ENCODE results near the gene ADCYAP1R1.

ADCYAP1R1 gene

DNA sequence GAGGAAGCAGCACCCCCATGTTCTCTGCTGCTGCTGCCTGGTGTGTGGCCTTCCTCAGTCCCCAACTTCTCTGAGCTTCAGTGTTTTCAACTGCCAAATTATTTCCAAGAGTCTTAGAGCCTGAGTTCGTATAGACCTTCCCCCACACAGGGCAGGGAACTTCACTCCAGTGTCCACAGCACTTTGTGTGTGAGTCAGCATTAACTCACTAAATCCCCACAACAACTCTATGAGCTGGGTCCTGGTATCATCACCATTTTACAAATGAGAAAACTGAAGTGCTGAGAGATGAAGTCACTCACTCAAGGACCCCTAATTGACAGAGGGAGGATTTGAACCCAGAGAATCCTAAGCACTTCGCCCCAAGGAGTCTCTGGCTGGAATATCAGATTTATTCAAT, 48.3 kb downstream of the ADCYAP1R1 start:
- no peak for DNase-seq (ENCODE audit: low read depth)
- H3K4me3 ChIP-seq (replicated peaks; ENCODE audit: low read depth, low read length), result no peak overlapping the region
- TF ChIP-seq, protein P1, sequence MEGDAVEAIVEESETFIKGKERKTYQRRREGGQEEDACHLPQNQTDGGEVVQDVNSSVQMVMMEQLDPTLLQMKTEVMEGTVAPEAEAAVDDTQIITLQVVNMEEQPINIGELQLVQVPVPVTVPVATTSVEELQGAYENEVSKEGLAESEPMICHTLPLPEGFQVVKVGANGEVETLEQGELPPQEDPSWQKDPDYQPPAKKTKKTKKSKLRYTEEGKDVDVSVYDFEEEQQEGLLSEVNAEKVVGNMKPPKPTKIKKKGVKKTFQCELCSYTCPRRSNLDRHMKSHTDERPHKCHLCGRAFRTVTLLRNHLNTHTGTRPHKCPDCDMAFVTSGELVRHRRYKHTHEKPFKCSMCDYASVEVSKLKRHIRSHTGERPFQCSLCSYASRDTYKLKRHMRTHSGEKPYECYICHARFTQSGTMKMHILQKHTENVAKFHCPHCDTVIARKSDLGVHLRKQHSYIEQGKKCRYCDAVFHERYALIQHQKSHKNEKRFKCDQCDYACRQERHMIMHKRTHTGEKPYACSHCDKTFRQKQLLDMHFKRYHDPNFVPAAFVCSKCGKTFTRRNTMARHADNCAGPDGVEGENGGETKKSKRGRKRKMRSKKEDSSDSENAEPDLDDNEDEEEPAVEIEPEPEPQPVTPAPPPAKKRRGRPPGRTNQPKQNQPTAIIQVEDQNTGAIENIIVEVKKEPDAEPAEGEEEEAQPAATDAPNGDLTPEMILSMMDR (IDR thresholded peaks at IDR 0.05; ENCODE audit: low read length, missing control alignments), result no peak

DNA sequence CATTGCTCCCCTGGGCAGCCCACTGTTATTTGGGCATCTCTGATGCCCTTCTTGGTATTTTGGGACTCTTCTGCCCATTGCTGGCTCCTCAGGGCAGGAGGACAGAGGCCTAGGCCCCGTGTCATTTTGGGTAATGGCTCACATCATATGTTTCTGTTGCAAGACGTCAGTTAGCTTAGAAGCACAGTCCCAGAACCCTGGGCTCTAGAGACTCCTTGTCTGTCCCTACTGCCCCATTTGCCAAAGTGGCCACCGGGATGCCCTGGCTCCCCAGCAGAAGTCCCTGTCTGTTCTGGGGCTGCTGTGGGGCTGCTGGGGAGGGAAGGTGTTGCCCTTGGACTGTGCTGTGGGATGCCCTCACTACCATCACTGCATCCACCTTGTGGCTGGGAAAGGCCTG, 48.8 kb downstream of the ADCYAP1R1 start:
- TF ChIP-seq, protein P1 (IDR thresholded peaks at IDR 0.05; ENCODE audit: low read length, missing control alignments), result no peak
- no peak for DNase-seq (ENCODE audit: low read depth)
- no peak overlapping the region for H3K4me3 ChIP-seq (replicated peaks; ENCODE audit: low read depth, low read length)

DNA sequence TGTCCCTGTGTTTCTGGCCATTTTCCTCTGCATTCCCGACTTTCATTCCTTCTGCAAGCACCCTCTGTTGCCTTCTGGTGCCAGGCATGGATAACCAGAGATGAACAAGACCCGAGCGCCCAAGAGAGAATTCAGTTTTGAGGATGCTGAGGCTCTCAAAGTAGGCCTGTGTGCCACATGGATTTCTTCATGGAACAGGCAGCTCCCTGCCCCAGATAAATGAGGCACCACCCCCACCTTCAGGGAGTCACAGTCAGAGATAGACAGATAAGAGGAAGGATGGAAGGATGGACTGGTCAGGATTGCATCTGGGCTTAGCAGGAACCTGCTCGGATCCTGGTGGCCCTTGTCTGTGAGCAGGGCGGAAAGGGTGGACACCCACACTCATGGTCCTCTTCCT, 49.4 kb downstream of the ADCYAP1R1 start:
- no peak for DNase-seq (ENCODE audit: low read depth)
- H3K4me3 ChIP-seq (replicated peaks; ENCODE audit: low read depth, low read length), result no peak overlapping the region
- TF ChIP-seq, protein P1 (IDR thresholded peaks at IDR 0.05; ENCODE audit: low read length, missing control alignments), result no peak

DNA sequence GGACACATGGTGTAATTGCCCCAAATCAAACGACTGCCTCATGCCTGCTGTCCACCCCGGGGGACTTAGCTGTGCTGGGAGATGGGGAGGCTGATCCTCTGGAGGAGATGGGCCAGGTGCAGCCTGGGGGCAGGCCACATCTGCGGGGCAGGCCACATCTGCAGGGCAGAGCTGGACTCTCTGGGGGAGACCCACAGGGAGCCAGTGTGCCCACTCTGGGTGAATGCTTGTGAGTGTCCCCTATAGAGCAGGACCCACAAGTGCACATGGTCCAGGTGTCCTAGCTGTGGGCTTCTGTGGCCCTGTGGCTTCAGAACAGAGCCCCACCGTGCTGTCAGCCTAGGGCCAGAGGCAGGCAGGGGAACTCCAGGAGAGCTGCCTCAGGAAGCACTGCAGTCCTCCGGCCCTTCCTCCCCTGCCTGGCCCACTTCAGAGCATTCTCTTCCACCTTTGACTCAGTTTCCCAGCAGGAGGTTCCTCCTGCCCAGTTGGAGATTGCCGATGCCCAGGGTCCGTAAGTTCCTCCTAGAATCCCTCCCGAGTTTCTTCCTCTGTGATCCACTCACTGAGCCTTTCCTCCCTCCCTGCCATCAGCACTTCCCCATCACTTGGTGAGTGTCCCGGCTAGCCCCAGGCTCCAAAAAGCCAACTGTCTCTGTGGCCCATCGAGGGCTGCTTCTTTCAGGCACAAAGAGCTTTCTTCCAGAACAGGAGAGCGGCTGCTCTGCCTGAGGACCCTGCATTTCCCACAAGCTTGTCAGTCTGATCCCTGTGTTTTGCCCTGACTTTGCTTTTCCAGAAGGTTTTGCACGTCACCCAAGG, 50.3 kb downstream of the ADCYAP1R1 start:
- no peak overlapping the region for H3K4me3 ChIP-seq (replicated peaks; ENCODE audit: low read depth, low read length)
- no peak for DNase-seq (ENCODE audit: low read depth)
- TF ChIP-seq, protein P1 (IDR thresholded peaks at IDR 0.05; ENCODE audit: low read length, missing control alignments), result no peak

DNA sequence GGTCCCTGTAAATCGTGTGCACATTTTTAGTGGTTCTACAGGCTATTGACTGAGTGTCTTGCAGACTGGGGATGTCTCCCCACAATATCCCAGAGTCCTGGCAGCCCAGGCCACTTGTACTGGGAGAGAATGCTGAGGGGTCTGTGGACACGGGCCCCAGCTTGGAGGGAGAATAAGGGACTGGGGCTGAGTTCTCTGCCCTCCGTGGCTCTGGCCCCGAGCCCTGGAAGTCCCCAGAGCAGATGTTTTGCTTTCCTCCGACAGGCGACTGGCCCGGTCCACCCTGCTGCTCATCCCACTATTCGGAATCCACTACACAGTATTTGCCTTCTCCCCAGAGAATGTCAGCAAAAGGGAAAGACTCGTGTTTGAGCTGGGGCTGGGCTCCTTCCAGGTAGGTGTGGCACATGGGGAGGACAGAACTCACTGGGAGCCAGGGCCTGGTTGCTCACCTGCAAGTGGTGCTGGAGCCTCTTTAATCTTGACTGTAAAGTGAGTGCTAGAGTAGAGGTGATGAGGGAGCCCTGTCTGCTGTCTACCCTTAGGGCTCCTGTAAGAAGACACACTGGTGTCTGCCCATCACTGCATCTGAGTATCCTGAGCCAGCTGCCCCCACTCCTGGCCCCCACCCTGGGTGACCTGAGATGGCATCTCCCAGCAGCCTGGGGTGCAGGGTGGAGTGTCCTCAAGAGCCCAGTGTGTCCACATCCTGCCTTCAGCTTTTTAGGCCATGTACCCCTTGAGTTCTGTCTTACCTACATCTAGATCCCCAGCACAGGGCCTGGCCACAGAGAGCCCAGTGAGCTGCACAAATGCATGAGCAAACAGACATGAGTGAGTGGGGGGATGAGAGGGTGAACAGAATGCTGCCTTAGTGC, 51.1 kb downstream of the ADCYAP1R1 start:
- no peak overlapping the region for H3K4me3 ChIP-seq (replicated peaks; ENCODE audit: low read depth, low read length)
- DNase-seq (ENCODE audit: low read depth), result no peak
- TF ChIP-seq, protein P1 (IDR thresholded peaks at IDR 0.05; ENCODE audit: low read length, missing control alignments), result no peak

DNA sequence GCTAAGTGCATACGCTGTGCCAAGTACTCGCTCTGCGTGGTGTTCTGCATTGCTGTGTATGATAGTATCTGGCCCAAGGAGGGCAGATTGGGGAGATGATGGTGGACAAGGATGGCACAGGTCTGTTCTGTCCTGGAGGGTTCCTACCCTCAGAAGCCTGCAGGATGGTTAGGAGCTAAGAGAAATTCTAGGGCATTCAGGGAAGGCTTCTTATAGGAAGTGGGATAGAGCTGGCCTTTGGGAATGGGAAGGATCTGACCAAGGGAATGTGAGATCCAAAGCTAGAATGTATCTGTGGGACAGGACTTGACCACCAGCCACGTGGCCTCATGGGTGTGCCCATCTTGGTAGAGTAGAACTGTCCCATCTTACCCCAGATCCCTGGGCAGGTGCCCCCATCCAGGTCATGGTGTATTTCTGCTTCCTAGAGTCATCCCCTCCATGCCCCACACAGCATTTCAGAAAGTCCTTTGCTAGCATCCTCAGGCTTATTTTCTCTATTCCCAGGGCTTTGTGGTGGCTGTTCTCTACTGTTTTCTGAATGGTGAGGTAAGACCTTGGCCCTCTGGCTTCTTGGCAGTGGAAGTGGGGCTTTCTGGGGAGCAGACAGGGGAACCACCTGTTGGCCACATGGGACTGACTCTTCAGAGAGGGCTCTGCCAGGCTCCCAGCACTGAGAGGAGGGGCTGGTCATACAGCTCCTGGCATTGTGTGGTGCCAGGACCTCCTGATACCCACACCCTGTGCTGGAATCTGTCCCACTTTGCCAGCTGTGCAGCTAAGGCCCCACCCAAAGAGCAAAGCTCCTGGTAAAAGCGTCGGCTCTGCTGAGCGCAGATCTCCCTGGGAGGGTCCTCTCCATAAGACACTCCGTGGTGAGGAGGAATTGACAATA, 52.5 kb downstream of the ADCYAP1R1 start:
- H3K4me3 ChIP-seq (replicated peaks; ENCODE audit: low read depth, low read length), result no peak overlapping the region
- TF ChIP-seq, protein P1 (IDR thresholded peaks at IDR 0.05; ENCODE audit: low read length, missing control alignments), result no peak
- no peak for DNase-seq (ENCODE audit: low read depth)
